GM06990 (cell line): ENCODE results near the gene TIGD2.

ENCODE experiments used
- DNase-seq: peaks from one replicate; pipeline ENCODE4 v3.0.0-alpha.2; 2011; ENCODE audit not compliant: insufficient read length; ENCODE audit errors: extremely low read depth
- H3K27me3 ChIP-seq: replicated peaks from 2 replicates; pipeline ENCODE4 v1.6.0; 2011; ENCODE audit warnings: low read length; ENCODE audit not compliant: control insufficient read depth, insufficient read depth
- H3K36me3 ChIP-seq: 2 replicates; pipeline ENCODE4 v1.5.1; 2011; ENCODE audit warnings: low read length; ENCODE audit not compliant: control insufficient read depth, insufficient read depth
- H3K4me3 ChIP-seq: replicated peaks from 2 replicates; pipeline ENCODE4 v1.5.1; 2011; ENCODE audit warnings: low read depth, mild to moderate bottlenecking, control low read depth, low read length
- TF ChIP-seq, protein P1 (sequence below): IDR thresholded peaks from 2 replicates; pipeline ENCODE4 v1.5.1; 2011; ENCODE audit warnings: low read length, control low read depth, mild to moderate bottlenecking, inconsistent platforms; ENCODE audit not compliant: insufficient read depth, poor library complexity, severe bottlenecking

The TIGD2 gene

DNA sequence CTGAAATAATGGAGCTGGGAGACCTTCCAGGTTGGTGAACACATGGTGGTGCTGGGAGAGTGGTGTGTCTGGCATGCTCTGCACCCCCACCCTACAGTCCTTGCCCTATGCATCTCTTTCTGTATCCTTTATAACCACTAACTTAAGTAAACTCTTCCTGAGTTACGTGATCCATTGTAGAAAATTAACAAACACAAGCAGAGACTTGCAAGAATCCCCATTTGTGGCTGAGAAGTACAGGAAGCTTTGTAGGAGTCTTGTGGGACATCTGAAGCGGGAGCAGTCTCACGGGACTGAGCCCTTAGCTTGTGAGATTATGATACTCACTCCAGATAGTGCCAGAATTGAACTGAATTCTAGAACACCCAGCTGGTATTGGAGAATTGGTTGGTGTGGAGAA is 40.0 kb upstream of the TIGD2 start:
- H3K4me3 ChIP-seq: no peak overlapping the region
- DNase-seq: no peak
- H3K27me3 ChIP-seq: no peaks in the 10 kb centered on the region
- no peaks in the 10 kb centered on the region for H3K36me3 ChIP-seq
- TF ChIP-seq, protein P1, sequence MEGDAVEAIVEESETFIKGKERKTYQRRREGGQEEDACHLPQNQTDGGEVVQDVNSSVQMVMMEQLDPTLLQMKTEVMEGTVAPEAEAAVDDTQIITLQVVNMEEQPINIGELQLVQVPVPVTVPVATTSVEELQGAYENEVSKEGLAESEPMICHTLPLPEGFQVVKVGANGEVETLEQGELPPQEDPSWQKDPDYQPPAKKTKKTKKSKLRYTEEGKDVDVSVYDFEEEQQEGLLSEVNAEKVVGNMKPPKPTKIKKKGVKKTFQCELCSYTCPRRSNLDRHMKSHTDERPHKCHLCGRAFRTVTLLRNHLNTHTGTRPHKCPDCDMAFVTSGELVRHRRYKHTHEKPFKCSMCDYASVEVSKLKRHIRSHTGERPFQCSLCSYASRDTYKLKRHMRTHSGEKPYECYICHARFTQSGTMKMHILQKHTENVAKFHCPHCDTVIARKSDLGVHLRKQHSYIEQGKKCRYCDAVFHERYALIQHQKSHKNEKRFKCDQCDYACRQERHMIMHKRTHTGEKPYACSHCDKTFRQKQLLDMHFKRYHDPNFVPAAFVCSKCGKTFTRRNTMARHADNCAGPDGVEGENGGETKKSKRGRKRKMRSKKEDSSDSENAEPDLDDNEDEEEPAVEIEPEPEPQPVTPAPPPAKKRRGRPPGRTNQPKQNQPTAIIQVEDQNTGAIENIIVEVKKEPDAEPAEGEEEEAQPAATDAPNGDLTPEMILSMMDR: no peak

DNA sequence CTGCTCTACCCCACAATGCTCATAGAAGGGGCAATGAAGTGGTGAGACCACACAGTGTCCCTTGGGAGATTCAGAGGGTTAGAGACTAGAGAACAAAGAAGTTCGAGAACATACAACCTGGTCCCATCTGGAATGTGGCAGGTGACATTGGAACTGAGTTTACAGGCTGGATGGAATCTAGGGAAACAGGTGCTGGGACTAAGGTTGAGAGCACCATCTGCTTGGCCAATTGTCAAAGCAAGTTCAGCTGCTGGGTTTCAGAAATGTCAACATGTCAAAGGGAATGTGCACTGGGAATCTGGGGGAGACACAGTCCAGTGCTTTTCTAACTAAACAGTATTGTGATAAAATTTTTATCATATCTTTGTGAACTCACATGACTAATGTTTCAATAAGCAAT is 38.4 kb upstream of the TIGD2 start:
- TF ChIP-seq, protein P1: no peak
- DNase-seq: no peak
- Histone ChIP-seq H3K36me3 (no peaks in the 10 kb centered on the region), H3K4me3 (no peak overlapping the region), H3K27me3 (no peaks in the 10 kb centered on the region)

DNA sequence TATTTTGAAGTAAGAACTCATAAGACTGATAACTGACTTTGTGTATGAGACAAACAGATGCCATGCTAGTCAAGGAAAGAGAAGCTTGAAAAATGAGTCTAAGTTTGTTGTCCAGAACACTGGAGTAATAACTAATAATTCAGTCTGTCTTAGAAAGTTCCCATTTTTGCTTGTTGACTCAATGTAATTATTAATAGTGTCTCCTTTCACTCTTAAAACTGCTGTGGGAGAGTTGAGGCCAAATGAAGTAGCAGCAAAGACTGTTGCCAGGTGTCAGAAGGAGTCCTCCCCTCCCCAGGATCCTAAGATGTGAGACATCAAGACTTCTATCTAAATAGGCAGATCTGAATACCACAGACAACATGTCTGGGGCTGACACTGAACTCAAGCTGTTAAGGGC is 33.6 kb upstream of the TIGD2 start:
- H3K36me3 ChIP-seq: no peaks in the 10 kb centered on the region
- H3K4me3 ChIP-seq: no peak overlapping the region
- TF ChIP-seq, protein P1: no peak

DNA sequence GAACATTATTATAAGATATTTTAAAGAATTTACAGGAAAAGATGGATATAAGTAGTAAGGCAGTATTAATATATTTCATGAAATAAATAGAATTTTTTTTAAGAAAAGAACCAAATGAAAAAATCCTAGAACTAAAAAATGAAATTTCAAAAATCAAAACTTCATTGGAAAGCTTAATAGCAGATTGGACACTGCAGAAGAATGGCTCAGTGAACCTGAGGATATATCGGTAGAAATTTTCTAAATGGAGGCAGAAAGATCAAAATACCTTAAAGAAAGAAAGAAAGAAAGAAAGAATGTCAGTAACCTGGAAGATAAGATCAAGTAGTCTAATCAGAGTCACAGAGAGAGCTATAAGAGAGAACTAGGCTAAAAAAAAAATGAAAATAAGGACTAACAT is 33.0 kb upstream of the TIGD2 start:
- H3K27me3 ChIP-seq: no peaks in the 10 kb centered on the region
- TF ChIP-seq, protein P1: no peak
- no peak overlapping the region for H3K4me3 ChIP-seq
- no peak for DNase-seq
- no peaks in the 10 kb centered on the region for H3K36me3 ChIP-seq

More for the DNA sequence above, 33.6 kb upstream of the TIGD2 start:
- H3K27me3 ChIP-seq: no peaks in the 10 kb centered on the region
- no peak for DNase-seq

DNA sequence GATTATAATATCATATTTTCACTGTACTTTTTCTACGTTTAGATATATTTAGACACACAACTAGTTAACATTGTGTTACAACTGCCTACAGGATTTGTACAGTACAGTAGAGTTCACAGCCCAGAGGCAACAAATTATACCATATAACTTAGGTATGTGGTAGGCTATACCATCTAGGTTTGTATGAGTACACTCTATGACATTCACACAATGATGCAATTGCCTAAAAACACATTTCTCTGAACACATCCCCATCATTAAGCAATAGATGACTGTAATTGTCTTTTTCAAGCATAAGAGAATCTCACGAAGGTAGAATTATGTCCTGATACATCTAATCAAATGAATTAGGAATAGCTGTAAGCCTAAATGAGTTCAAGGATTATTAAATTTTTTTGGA is 12.3 kb upstream of the TIGD2 start:
- Histone ChIP-seq H3K4me3 (no peak overlapping the region), H3K36me3 (no peaks in the 10 kb centered on the region), H3K27me3 (no peaks in the 10 kb centered on the region)
- TF ChIP-seq, protein P1: no peak
- DNase-seq: no peak

DNA sequence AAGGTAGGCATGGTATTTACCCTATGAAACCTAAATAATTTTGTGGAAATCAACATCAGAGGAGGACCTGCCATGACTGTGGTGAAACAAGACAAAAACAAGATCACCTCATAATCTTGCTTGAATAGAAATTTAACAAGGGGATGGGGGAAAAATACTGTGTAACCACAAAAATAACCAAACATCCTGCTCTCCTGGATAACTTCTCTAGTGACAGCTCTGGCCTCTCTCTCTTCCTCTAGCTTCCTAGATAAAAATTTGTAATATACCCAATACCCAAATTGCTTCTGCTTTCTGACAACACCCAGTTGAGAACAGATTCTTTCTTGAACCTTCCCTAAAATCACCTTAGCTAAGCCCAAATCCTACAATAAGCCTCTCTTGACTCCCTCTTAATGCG is 11.9 kb upstream of the TIGD2 start:
- TF ChIP-seq, protein P1: no peak
- no peaks in the 10 kb centered on the region for H3K27me3 ChIP-seq
- DNase-seq: no peak
- H3K36me3 ChIP-seq: no peaks in the 10 kb centered on the region
- H3K4me3 ChIP-seq: no peak overlapping the region
